K562 (cell line): ENCODE results near the gene SLC7A6.

Experiments used
- ARHGAP35 ChIP-seq: fragments of 450-650 bp; IDR thresholded peaks from 2 replicates; pipeline ENCODE4 v1.6.1; 2018; ENCODE audit not compliant: partially characterized antibody
- CTCF ChIP-seq, 3 experiments: IDR thresholded peaks in 2 of 3; conservative IDR thresholded peaks in 1 of 3; 2 replicates each; pipeline ENCODE4 v1.5.1; 2011 to 2012; ENCODE audit warnings: low read length in 3 of 3, mild to moderate bottlenecking in 3 of 3, control low read depth in 2 of 3, improper control_type of control experiment in 1 of 3, inconsistent platforms in 1 of 3, low read depth in 1 of 3, mixed read lengths in 1 of 3, moderate library complexity in 1 of 3; ENCODE audit not compliant: insufficient read depth in 2 of 3
- HDAC6 ChIP-seq: IDR thresholded peaks from 2 replicates; pipeline ENCODE4 v1.6.1; 2012; ENCODE audit warnings: low read depth, mild to moderate bottlenecking, control low read depth, inconsistent platforms, low read length, moderate library complexity
- JUNB ChIP-seq: fragments of 450-650 bp; formaldehyde crosslinking; conservative IDR thresholded peaks from 2 replicates; pipeline ENCODE4 v1.4.0; 2020; ENCODE audit warnings: mild to moderate bottlenecking
- SRF ChIP-seq, 2 experiments: fragments of 250-450, 450-650 bp in 1 of 2; sonication (Bioruptor Pico) in 1 of 2; sonication (generic) in 1 of 2; formaldehyde crosslinking; IDR thresholded peaks; 2 replicates each; pipeline versions ENCODE4 v1.5.0 to v1.5.1; 2020 to 2022; ENCODE audit warnings: mild to moderate bottlenecking in 1 of 2, missing genetic modification reagents in 1 of 2
- USF2 ChIP-seq: sonication (generic); formaldehyde crosslinking; IDR thresholded peaks from 2 replicates; pipeline ENCODE4 v1.5.0; 2020; ENCODE audit warnings: missing genetic modification reagents
- ZBTB33 ChIP-seq: sonication (generic); formaldehyde crosslinking; IDR thresholded peaks from 2 replicates; pipeline ENCODE4 v1.8.1; 2023; ENCODE audit warnings: mild to moderate bottlenecking, missing genetic modification reagents
- ZNF121 ChIP-seq: sonication (generic); formaldehyde crosslinking; conservative IDR thresholded peaks from 2 replicates; pipeline ENCODE4 v1.8.0; 2022; ENCODE audit warnings: missing genetic modification reagents

- TF ChIP-seq HDAC6 (no peak), CTCF (IDR thresholded peaks at IDR 0.05 in 2 of 3, conservative IDR thresholded peaks at IDR 0.05 in 1 of 3; ENCODE audit: insufficient read depth in 2 of 3, low read depth in 1 of 3, low read length in 3 of 3) (no peak), SRF (CRISPR knock-in tag; IDR thresholded peaks at IDR 0.05) (no peak), ZNF121 (CRISPR knock-in tag) (no peak), ARHGAP35 (no peak), JUNB (no peak), ZBTB33 (CRISPR knock-in tag) (no peak), USF2 (CRISPR knock-in tag) (no peak)
These were observed 973 bp downstream of the SLC7A6 start for GRCh38 chr16:68265078-68265920.
